ENCODE data around the gene OSBP.
"Not testable (repeated sequence)": the region's sequence is repeated elsewhere in the genome, so short reads cannot be mapped to it uniquely, and the experiment has no call there.

The OSBP gene

DNA sequence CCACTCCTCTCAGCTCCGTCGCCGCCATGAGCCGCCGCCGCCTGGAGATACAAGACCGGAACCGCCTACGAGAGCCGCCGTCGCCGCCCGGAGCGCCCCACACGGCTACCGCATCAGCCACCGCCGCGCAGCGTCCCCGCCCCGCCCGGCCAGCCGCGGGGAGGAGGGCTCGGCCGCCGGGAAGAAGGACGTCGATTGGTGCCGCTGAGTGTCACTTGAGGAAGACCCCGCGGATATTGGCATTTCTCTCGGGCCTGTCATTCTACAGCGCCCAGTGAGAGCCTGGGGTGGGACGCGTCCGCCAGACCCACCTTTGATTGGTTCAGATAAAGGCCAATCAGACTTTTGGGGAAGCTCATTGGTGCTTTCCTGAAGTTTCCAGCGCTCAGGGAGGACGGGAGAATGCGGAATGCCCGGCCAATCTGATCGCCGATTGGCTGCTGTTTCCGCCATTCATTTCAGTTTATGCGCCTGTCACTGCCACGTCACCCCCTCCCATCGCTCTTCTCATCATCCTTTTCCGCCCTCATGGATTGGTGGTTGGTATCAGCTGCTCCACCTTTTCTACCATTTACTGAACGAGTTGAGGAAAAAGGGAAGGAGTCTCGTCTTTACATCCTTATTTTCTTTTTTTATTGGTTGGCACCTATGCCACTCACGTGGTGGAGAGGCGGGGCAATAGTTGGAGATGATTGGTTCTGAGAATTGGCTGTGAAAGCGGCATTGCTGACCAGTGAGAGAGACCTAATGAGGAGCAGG, at the start of gene OSBP:
OSBP (minus strand) TSS at position 138 of the 759 bp plus-strand sequence; CDS start at position 28, 110 bp downstream.
- peak; percentile 65 for DNase-seq

GRCh38 chr11:59660621-59661020, 45.0 kb upstream of the OSBP start:
- DNase-seq = no peak

GRCh38 chr11:59659981-59660380, 44.4 kb upstream of the OSBP start:
- no peak for DNase-seq

DNA sequence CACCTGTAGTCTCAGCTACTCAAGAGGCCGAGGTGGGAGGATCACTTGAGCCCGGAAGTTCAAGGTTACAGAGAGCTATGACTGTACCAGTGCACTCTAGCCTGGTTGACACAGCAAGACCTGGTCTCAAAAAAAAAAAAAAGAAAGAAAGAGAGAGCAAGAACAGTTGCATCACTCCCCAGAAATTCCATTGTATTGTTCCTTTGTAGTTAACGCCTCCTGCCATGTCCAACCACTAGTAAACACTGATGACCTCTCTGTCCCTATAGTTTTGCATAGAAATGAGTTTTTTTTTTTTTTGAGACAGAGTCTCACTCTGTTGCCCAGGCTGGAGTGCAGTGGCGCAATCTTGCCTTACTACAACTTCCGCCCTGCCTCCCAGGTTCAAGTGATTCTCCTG, 42.5 kb upstream of the OSBP start:
- DNase-seq = no peak

DNA sequence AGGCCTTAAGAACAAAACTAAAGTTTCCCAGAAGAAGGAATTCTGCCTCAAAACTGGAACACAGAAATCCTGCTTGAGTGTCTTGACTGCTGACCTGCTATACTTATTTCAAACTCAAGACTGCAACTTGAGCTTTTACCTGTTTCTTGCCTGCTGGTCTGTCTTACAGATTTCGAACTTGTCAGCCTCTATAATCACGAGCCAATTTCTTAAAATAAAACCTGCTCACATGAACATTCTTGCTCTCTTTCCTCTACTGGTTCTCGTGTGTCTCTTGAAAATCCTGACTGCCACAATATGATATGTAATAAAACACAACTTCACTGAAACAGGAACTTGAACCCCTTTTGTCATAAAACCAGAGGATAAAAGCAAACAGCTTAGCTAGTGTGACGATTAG, 39.3 kb upstream of the OSBP start:
- DNase-seq = no peak

GRCh38 chr11:59647245-59647980, 31.8 kb upstream of the OSBP start:
- DNase-seq = no peak

GRCh38 chr11:59644528-59644927, 29.0 kb upstream of the OSBP start:
- DNase-seq = no peak

DNA sequence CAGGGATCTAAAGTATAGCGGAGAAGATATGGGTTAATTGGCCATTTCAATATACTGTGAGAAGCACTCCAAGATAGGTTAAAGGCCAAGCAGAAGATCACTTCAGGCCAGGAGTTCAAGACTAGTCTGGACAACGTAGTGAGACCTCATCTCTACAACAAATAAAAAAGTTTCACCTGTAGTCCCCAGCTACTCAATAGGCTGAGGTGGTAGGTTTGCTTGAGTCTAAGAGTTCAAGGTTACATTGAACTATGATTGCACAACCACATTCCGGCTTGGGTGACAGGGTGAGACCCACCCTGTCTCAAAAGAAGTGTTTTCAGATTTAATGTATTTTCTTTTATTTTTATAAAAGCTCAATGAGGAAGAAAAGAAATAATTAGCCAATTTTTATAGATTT, 27.8 kb upstream of the OSBP start:
- no peak for DNase-seq

DNA sequence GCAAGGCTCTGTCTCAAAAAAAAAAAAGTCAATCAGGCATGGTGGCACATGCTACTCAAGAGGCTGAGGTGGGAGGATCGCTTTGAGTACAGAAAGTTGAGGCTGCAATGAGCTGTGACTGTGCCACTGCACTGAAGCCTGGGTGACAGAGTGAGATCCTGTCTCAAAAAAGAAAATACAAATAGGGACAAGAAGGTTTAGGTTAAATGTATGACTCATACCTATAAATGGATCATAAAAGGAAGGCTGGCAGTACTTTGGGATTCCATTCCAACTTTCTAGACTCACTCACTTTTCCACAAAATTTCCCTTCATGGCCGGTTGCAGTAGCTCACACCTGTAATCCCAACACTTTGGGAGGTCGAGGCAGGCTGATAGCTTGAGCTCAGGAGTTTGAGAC, 25.6 kb upstream of the OSBP start:
- no peak for DNase-seq

DNA sequence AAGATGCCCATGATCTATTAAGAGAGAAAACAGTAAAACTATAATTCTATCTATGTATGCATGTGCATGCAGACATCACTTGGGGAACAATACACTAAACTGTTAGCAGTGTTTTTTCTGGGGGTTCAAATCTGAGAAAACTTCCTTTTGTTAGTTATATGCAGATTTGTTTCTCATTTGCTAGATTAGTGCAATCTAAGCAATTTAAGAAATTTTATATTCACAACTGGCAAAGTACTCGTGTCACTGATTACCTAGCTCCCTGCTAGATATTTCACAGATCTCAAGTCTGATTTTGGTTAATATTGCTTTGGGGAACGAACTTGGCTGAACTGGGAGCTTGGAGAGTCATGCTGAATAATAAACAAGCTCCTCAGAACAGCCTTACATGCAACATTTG, 14.9 kb upstream of the OSBP start:
- no peak for DNase-seq

GRCh38 chr11:59629996-59630395, 14.4 kb upstream of the OSBP start:
- no peak for DNase-seq

DNA sequence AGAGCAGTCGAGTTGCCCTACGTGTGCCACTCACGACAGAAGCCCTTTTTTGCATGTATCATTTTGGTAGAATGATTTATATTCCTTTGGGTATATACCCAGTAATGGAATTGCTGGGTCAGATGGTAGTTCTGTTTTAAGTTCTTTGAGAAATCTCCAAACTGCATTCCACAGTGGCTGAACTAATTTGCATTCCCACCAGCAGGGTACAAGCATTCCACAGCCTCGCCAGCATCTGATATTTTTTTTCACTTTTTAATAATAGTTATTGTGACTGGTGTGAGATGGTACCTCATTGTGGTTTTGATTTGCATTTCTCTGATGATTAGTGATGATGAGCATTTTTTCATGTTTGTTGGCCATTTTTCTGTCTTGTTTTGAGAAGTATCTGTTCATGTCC, 11.4 kb upstream of the OSBP start:
- DNase-seq = not testable (repeated sequence)

DNA sequence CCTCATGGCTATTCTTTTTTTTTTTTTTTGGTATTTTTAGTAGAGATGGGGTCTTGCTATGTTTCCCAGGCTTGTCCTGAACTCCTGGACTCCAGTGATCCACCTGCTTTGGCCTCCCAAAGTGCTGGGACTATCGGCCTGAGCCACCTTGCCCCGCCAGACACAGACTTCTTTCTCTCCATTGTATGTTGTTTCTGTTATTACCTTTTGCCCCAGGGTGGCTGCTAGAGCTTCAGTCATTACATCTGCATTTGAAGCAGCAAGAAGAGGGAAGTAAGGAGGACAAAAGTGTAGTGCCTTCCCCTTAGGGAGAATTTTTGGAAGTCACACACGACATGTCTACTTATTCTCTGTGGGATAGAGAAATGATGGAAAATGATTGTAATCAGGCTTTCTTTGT, 10.1 kb upstream of the OSBP start:
- DNase-seq = no peak

DNA sequence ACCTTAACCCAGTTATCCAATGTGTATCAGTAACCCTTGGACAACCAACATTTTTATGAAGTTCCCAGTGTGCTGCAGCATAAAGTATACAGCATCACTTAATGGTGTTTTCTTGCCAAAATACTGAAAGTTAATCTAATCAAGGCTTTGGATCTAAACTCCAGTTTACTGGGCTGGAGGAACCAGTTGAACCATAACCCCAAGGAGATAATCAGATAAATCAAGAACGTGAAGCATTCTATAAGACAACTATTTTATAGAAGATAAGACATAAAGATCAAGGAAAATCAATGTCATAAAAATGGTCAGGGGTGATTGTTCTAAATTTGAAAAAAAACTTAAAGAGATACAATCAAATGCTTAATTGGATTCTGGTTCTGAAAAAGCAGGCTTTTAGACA, 2.3 kb upstream of the OSBP start:
- DNase-seq = no peak

- no peak for DNase-seq
Observed at GRCh38 chr11:59616396-59616982, 915 bp upstream of the OSBP start.

DNA sequence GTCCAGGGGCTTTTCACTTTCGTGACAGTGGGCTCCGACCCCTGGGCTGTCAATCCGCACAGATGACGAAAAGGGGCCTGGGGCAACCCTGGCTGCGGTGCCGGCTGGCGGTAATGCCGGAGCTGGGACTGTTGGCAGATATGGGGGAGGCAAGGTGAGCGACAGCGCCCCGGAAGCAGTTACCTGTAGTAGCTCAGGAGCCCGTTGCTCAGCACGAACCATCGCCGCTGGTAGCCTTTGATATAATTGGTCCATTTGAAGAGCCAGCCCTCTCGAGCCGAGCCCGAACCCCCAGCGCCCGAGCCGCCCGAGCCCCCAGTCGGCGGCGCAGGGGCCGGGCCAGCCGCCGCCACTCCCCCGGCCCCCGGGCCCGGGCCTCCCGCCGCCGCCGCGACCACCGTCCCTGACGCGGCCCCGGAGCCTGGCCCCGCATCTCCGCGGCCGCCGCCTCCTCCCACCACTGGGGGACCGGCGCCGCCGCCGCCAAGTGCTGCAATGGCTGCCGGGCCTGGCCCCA, 396 bp downstream of the OSBP start:
- DNase-seq = no peak

DNA sequence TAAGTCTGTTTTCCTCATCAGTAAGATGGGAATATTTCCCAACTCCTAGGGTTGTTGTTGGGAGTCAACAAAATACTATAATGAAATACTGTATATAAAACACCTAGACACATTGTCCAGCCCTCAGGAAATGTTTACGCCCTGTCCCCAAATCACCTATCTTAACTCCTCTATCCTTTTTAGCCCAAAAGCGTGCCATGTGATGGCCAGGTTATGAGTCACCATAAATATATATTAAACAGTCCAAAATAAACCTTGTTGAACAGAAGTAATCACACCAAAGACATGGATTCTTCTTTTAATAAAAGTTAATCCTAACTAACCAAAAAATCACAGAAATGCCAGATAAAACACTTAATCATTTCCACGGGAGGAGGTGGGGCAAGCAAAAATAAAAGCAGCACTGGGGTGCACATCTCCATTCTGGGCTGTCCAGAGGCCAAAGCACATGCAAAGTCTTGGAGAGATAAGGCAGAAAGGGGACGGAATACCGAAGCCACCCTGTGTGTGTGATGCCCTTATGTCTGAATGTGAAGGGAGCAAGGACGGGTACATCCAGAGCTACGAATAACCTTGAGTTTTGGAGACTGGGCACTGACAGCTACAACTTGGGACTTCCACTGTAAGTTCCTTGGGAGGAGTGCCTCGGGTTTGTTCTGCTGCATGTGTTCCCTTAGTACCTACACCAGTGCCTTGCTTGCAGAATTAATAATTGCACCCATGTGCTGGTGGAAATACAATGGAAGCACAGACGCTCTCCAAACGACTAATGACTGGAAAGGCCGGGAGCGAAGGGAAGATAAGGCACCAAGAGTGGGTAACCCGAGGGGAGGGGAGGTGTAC, 1.1 kb downstream of the OSBP start:
- DNase-seq = no peak

DNA sequence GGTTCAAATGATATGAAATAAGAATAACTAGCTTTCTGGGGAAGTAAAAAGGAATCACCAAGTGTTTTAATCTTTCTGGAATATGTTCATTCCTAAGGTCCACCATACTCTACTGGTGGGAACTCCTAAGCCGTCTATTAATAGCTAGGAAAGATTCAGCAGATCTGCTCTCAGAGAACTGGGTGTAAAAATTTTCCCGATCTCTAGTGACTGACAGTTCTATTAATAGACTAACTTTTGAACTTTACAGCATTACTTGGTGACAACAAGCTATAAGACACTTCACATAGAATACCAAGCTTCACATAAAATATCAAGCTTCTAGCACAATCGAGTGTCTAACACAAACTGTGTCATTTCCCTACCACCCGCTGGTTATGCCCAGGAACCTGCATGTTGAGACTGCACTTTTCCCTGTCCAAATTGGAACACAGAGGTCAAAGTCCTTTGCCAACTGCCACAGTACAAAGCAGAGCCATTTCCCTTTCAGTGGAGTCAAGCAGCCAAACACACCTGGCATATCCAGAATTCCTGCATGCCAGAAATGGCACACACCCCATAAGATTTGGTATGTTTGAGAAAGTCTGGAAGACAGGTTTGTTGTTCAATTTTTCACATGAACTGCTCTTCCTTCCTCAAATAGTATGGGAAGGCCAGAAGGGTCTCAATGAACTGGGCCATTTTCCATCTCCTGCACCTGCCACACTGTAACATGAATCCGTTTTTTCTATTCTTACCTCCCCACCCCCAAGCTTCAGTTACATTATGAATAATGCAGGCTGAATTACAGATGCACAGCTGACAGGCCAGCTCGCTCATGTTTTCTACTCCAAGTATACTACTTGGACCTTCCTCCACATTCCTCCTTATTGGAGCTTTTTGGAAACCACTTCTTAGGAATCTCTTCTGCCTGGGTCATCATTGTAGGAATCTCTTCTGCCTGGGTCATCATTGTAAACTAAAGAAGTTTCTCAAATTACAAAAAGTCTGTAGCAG, 3.7 kb downstream of the OSBP start:
- no peak for DNase-seq

DNA sequence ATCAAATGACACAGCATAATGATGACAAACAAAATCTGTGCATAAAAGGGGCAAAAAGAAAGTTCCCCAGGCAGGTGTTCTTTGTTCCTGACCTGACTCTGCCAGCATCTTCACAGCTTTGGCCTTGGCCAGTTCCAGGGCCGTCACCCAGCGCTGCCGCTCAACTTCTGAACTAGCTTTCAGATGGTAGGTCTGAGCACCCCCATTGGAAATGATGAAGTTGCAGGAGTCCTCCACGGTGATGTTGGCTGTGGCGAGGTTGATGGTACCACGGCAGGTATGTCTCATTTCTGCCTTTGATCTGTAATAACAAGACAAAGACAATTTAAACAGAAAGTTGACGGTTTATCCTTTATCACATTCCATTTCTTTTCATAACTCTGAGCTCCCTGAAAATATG, 5.3 kb downstream of the OSBP start:
- no peak for DNase-seq

- no peak for DNase-seq
Observed at GRCh38 chr11:59607703-59608454, 7.7 kb downstream of the OSBP start.

GRCh38 chr11:59602432-59602831, 13.1 kb downstream of the OSBP start:
- no peak for DNase-seq

All from cortex of kidney (tissue), 1 donor.